ENCODE results near the gene SMIM8.
"Not testable (repeated sequence)": the region's sequence is repeated elsewhere in the genome, so short reads cannot be mapped to it uniquely, and the experiment has no call there.

The SMIM8 gene, protein sequence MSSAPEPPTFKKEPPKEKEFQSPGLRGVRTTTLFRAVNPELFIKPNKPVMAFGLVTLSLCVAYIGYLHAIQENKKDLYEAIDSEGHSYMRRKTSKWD

GRCh38 chr6:87322304-87323212, at the start of gene SMIM8:
TSS of gene SMIM8 (plus strand) at chr6:87322588. CDS start at chr6:87337032, 14,444 bp downstream.
- no peak for FAIRE-seq

- no peak for FAIRE-seq
These were observed 47.6 kb upstream of the SMIM8 start for GRCh38 chr6:87274660-87275274.

DNA sequence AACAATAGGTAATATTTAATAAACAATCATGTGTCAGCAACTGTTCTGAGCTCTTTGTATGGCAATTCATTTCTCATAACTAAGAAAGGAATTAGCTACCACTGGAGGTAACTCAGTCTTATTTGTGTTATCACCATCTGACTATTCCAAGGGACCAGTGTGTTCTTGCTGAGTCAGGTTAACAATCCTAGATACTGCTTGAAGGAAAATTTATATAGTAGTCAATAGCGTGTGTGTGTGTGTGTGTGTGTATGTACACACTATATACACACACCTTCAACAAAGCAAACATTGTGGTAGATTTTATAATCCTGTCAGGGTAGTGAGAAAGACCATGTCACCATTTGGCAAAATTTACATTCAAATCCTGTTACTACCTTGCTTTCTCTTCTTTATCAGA, 45.8 kb upstream of the SMIM8 start:
- no peak for FAIRE-seq

DNA sequence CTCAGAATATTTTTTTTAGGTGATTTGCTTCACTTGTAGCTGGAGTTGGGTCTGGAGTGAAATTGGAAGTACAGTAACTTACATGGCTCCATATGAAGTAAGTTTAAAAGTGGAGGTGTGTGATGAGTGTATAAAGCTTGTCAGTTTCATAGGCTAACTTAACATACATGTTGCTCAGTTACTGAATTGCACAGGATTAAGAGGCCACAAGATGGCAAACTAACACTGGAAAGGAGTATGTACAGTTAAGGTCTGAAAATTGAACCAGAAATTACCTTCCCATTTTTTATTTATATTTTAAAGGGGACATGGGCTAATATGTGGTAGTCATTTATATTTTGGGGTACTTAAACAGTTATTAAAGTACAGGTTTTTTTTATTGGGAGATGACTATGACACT, 45.3 kb upstream of the SMIM8 start:
- no peak for FAIRE-seq

DNA sequence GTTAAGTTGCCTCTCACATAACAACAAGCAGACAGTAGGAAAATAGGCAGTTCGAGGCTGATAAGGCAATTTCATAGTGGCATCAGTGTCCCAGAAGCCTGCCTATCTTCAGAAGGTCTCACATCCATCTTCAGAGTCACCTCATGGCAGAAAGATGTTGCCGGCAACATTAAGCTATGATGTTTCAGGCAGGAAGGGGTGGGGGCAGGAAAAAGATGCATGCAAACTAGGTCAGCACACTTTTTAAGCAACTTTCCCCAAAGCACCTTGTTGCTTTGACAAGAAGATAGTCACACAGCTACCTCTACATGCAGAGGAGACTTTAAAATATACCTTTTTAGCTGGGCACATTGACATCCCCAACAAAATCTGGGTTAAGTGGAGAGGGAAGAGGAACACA, 43.2 kb upstream of the SMIM8 start:
- no peak for FAIRE-seq

- FAIRE-seq = no peak
These were observed 41.0 kb upstream of the SMIM8 start for GRCh38 chr6:87281426-87281825.

GRCh38 chr6:87282743-87283142, 39.6 kb upstream of the SMIM8 start:
- FAIRE-seq = no peak

DNA sequence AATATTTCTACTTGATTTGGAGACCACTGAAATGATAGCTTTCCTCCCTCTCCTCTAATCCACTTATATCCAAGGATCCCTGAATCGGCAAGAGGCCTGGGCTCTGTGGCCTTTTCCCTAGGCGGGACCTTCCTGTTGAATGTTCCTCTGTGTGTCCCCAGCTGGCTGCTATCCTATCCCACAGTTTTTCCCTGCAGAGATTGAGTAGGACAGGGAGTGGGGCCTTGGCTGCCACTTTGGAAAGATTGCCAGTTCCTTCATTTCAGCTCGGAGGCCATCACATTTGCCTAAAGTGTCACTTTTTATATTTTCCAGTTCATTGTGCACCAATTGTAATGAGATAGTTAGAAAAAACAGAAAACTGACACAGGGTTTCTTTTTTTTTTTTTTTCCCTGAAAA, 38.9 kb upstream of the SMIM8 start:
- FAIRE-seq = no peak

GRCh38 chr6:87287251-87287650, 35.1 kb upstream of the SMIM8 start:
- FAIRE-seq = no peak

GRCh38 chr6:87289571-87289970, 32.8 kb upstream of the SMIM8 start:
- no peak for FAIRE-seq

- no peak for FAIRE-seq
These were observed 30.5 kb upstream of the SMIM8 start for GRCh38 chr6:87291883-87292282.

DNA sequence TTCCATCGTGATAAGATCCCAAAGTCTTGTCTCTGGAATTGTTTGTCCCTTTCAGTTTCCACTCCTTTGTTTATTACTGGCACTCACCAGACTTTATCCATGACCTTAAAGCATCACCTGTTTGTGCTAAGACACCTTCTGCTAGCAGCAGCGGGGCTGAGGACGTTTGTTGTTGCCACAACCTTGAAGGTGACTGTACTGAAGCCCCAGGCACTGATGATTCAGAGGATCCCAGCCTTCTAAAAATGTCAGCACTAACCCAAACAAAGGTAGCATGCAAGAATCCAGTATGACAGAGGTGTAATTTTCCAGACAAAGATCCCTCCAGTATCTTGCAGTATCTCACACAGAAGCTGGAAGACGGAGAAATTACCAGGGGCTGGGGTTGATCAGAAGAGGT, 28.9 kb upstream of the SMIM8 start:
- no peak for FAIRE-seq

GRCh38 chr6:87297119-87297518, 25.3 kb upstream of the SMIM8 start:
- no peak for FAIRE-seq

DNA sequence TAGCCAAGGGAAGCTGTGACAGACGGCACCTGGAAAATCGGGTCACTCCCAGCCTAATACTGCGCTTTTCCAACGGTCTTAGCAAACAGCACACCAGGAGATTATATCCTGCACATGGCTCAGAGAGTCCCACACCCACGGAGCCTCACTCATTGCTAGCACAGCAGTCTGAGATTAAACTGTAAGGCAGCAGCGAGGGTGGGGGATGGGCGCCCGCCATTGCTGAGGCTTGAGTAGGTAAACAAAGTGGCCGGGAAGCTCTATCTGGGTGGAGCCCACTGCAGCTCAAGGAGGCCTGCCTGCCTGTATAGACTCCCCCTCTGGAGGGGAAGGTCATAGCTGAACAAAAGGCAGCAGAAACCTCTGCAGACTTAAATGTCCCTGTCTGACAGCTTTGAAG, 21.1 kb upstream of the SMIM8 start:
- not testable (repeated sequence) for FAIRE-seq

- no peak for FAIRE-seq
These were observed 13.4 kb upstream of the SMIM8 start for GRCh38 chr6:87308970-87309369.

DNA sequence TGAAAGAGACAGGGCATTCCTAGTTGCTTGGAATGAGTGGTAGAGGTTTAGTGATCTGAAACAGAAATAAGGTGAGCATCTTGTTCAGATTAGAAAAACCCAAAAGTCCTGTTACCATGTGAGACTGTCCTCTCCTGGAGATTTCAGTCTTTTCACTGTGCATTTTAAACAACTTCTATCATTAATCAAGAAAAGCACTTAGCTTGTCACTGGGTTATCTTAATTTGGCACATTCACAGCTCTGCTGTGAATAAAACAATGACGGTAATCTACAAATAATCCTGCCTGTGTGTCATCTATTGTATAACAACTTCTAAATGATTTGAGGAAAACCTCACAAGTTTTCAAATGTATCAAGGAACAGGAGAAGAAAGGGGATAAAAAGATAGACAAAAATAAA, 9.5 kb upstream of the SMIM8 start:
- no peak for FAIRE-seq

DNA sequence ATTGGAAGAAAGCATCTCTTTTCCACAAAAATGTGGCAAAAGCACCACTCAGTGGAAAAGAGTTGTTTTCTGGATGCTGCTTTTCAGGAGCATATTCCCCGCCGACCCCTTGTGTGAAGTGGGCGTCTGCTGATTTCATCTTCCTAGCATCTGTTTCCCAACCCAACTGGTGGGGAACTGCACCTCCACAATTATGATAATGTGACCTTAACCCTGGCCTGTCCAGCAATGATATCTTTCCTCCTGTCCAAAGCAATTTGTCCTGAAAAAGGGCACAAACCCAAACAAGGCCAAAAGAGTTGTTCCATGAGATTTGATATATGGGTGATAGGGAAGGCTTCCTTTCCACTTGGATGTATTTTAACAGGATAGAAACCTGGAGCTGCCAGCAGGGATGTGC, 7.3 kb upstream of the SMIM8 start:
- FAIRE-seq = no peak

- FAIRE-seq = no peak
These were observed 3.0 kb upstream of the SMIM8 start for GRCh38 chr6:87319271-87319987.

DNA sequence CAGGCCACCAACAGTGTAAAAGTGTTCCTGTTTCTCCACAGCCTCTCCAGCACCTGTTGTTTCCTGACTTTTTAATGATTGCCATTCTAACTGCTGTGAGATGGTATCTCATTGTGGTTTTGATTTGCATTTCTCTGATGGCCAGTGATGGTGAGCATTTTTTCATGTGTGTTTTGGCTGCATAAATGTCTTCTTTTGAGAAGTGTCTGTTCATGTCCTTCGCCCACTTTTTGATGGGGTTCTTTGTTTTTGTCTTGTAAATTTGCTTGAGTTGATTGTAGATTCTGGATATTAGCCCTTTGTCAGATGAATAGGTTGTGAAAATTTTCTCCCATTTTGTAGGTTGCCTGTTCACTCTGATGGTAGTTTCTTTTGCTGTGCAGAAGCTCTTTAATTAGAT, 1.5 kb downstream of the SMIM8 start:
- FAIRE-seq = not testable (repeated sequence)

- FAIRE-seq = no peak
These were observed 8.6 kb downstream of the SMIM8 start for GRCh38 chr6:87330961-87331360.

DNA sequence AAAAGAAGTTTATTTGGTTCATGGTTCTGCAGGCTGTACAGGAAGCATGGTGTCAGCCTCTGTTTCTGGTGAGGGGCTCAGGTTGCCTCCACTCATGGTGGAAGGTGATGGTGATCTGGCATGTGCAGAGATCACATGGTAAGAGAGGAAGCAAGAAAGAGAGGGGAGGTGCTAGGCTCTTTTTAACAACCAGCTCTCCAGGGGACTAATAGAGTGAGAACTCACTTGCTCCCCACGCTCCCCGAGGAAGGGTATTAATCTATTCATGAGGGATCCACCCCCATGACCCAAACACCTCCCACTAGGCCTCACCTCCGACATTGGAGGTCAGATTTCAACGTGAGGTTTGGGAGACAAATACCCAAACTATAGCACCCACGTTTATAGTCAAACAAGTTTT, 10.6 kb downstream of the SMIM8 start:
- no peak for FAIRE-seq

GRCh38 chr6:87333591-87334181, 11.3 kb downstream of the SMIM8 start:
- FAIRE-seq = no peak

- no peak for FAIRE-seq
These were observed 12.3 kb downstream of the SMIM8 start for GRCh38 chr6:87334683-87335082.
